ENCODE results near the gene NPNT. TPM values are rescaled to one million over a fixed set of nuclear protein-coding genes. Genes with fewer than 3 reads are reported as not detected.

The NPNT gene
- total RNA-seq, 2 donors from 2014 or later: 3.9 to 4.7 TPM

GRCh38 chr4:105963461-105964400, 68.5 kb downstream of the NPNT start:
- ATAC-seq: no peak
- intact Hi-C loops (cut with DNase I): no loop called here
- DNase-seq: no peak

GRCh38 chr4:105965183-105965800, 70.0 kb downstream of the NPNT start:
- ATAC-seq (no peak), DNase-seq (no peak)
- intact Hi-C loops (cut with DNase I): no loop called here

DNA sequence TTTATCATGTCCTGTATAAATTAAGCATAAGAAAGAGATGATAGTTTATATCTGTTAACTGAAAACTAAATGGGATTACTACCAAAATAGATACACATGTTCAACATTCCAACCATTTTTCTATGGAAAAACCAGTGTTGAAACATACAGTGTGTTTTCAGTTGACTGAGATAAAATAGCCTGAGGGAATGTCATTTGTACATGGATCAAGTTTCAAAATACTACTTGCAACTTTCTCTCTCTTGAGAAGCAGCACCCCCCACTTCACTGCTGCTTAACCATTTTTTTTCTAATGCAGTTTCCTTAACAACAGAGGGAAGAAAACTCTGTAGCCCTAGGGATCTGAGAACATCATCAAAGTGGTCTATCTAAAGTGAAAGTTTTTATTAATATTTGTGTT, 70.8 kb downstream of the NPNT start:
- intact Hi-C loops (cut with DNase I): no loop called here
- peak in 1 of 2 donors; percentile 42 for ATAC-seq
- DNase-seq: no peak

DNA sequence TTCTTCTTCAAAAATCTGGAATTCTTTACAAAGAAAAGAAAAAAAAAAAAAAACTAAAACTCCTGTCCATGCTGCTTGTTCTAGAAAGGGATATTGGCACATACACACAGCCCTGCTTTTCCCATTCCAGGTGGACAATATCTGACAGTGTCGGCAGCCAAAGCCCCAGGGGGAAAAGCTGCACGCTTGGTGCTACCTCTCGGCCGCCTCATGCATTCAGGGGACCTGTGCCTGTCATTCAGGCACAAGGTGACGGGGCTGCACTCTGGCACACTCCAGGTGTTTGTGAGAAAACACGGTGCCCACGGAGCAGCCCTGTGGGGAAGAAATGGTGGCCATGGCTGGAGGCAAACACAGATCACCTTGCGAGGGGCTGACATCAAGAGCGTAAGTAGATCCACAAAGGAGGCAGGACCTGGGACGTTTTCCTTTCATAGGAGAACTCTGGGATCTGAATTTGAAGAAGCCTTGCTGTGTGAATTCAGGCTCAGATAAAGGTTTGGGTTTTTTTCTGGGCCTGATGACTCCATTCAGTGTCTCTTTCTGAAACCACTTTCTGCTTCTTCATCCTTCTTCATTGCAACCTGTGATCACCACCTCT, 71.9 kb downstream of the NPNT start:
- ATAC-seq: peak; percentile 21 to 30
- no peak for DNase-seq
- intact Hi-C loops (cut with DNase I): no loop called here

DNA sequence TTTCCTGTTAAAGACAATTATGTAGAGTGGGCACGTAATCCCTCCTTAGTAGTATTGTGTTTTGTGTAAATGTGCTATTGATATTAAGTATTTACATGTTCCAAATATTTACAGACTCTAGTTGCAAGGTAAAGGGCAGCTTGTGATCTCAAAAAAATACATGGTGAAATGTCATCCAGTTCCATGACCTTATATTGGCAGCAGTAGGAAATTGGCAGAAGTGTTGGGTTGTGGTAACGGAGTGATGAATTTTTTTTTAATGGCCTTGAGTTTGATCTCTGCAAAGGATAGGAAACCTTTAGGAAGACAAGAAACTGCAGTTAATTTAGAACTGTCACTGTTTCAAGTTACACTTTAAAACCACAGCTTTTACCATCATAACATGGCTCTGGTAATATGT, 74.3 kb downstream of the NPNT start:
- ATAC-seq: no peak
- DNase-seq: no peak
- intact Hi-C loops (cut with DNase I): no loop called here

- intact Hi-C loops (cut with DNase I): no loop called here
- DNase-seq: no peak
- no peak for ATAC-seq
Measured at GRCh38 chr4:105970371-105970770, 75.1 kb downstream of the NPNT start.

GRCh38 chr4:105971036-105971435, 75.8 kb downstream of the NPNT start:
- ATAC-seq (no peak), DNase-seq (no peak)
- intact Hi-C loops (cut with DNase I): no loop called here

- no peak for DNase-seq
- ATAC-seq: no peak
- intact Hi-C loops (cut with DNase I): no loop called here
Measured at GRCh38 chr4:105972946-105973621, 77.8 kb downstream of the NPNT start.

DNA sequence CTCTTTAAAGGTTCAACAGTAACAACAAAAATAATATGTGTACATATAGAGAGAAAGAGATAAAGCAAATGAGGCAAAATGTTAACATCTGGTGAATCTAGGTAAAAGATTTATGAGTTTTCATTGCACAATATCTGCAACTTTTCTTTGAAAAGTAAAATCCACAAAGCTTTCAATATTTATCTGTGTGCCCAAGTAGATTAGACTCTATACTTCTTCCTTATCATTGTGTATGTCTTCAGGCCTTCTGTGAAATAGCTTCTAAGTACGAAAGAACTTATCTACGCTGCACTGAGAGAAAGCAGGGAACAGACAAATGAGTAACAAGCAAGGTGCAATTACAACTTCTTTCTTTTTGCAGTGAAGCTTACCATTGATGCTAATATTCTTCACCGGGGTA, 81.6 kb downstream of the NPNT start:
- no peak for DNase-seq
- intact Hi-C loops (cut with DNase I): no loop called here
- ATAC-seq: no peak

DNA sequence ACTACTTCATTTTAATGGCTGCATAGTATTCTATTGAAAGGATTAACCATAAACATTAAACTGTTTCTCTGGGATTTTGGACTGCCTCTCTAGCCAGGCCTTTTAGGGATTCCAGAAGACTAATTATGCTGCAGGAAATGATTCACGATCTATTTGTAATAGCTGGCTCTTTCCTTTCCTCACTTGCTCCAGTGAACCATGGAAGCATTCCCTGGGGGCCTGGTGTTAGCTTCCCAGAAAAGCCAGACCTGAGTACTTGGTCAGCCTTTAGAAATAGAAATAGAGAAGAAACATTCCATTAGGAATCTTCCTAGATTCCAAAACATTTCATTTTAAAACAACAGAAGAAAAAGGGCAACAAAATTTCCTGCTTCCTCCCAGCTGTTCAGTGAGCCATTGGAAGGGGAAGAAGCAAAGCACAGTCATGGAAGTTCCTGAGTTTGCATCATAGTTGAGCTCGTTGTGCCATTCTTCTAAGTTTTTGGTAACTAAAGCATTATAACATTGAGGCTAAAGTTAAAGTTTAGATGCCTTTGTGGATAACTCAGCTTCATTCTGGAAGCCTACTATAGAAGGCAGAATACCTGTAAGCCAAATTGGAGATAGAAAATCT, 83.5 kb downstream of the NPNT start:
- peak; percentile 46 for DNase-seq
- intact Hi-C loops (cut with DNase I): no loop called here
- peak; percentile 44 to 54 for ATAC-seq

DNA sequence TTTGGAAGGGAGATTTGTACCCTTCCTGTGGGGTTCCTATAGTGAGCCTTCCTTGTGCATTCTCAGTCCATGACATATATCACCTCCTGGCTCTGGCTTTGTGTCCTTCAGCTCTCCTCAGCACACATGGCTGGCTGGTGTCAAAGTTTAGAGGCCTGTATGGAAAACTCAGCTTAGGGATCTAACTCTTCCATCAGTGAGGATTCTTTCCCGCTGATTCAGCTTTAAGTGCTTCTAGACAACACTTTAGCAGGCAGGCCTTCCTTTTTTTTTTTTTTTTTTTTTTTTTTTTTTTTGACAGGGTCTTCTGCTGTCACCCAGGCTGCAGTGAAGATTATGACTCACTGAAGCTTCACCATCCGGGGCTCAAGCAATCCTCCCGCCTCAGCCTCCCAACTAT, 84.2 kb downstream of the NPNT start:
- intact Hi-C loops (cut with DNase I): no loop called here
- ATAC-seq (no peak), DNase-seq (no peak)

- no peak for DNase-seq
- intact Hi-C loops (cut with DNase I): no loop called here
- ATAC-seq: no peak
Measured at GRCh38 chr4:105988671-105989070, 93.4 kb downstream of the NPNT start.

DNA sequence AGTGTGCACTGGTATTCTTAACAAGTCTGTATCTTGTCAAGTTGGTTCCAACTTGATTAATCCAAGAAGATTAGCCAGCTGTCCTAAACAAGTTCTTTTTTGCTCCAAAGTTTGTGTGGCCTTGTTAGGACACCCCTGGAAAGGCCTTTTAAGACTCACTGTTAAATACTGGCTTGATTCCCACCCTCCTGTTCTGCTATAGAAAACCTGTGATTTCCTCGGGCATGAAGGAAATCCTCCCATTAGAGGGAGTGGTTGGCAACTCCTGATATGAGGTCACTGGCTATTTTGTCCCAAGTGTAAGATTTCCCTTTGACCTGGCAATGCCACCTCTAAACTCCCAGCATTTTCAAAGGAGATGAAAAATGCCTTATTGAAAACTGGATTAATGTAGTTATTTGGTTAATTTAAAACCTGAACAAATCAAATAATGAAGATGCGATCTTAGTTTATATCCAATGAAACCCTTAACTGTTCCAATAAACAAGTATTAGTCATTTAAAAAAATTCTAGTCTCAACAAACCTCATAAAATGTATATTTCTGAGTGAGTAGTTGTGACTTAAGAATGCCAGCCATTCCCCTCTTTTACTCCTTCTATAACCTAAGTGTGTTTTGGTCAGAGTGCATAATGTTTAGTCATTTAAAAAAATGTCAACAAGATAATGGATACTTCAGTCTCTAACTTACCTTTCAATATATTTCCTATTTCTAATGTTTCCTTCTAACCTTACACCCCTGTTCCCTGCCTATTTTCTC, 94.4 kb downstream of the NPNT start:
- ATAC-seq: peak in 1 of 2 donors; percentile 36
- intact Hi-C loops (cut with DNase I): no loop called here
- DNase-seq: no peak

- DNase-seq (peak; percentile 81), ATAC-seq (peak; percentile 95 to 98)
- intact Hi-C loops (cut with DNase I): no loop called here
Measured at GRCh38 chr4:105990933-105991332, 95.7 kb downstream of the NPNT start.

- intact Hi-C loops (cut with DNase I): no loop called here
- DNase-seq (no peak), ATAC-seq (no peak)
Measured at GRCh38 chr4:105991726-105992125, 96.5 kb downstream of the NPNT start.

DNA sequence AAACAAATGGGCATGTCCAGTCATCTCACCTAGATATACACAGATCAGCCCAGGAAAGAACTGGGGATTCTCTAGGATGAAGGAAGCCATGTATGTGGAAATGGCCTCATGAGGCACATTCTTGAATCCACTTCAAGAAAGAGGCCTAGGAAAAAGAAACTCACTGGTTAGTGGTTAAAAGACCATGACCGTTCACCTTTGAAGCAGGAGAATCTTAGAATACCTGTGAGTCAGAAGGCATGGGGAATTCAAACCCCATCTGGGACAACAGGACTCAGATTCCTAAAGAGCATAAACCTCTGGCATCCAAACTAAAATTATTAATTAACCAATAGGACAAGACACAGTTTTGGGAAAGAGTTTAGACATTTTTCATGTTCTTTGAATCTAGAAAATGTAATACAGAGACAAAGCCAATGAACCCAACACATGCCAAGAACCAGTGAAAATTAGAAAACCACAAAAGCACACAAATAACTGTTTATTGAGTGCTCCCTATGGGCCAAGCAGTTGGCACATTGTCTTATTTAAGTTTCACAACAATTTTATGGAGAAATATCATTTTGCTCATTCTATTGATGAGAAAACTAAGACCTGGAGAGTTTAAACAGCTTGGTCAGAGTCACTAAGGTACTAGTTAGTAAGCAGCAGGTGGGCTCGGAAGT, 97.5 kb downstream of the NPNT start:
- DNase-seq: no peak
- ATAC-seq: no peak
- intact Hi-C loops (cut with DNase I): no loop called here

DNA sequence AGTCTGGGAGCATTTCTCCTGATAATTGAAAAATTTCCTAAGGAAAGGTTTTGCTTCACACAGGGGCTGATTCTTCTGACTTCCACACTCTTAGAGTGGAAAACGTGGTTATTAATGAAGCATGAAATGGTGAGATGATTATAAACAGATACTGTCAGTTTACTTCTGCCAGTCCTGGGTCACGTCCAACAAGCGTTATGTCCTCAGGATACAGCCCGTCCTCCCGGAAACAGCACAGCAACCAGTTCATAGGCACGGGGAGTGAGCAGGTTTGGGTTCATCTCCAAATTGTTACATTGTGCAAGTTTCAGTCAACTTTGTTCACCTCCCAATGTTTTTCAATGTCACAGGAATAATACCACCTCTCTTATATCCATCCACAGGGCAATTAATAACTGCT, 98.8 kb downstream of the NPNT start:
- intact Hi-C loops (cut with DNase I): no loop called here
- no peak for DNase-seq
- ATAC-seq: no peak

DNA sequence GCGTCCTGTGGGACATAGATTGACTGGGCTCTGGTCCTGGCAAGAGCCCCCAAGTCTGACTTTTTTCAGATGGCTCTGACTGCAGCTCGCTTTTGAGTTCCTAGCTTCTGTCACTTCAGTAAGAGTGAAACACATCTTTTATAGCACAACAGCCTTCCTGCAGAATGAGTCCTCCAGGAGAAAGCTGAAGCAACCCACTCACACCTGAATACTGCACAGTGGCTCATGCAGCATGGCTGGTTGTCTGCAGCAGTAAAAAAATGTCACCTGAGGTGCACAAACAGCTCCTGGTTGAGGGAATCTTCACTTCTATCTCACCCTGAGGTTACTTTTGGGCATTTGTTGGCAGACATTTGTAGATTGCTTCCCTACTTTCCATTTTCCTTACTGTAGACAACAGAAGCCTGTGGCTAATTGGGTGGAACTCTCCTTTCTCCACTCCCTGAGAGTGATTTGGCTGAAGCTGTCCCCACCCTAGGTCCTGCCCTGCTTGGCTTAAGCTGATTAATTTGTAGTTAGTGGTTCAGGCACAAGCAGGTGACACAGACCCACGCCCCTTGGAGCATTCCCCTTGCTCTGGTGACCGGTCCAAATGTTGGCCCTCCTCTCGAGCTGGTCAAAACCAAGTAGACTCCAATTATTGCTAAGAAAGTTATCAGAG, 99.7 kb downstream of the NPNT start:
- no peak for DNase-seq
- intact Hi-C loops (cut with DNase I): no loop called here
- no peak for ATAC-seq
